H1 (cell line): ENCODE results near the gene TMEM164. TPM values are rescaled to one million over a fixed set of nuclear protein-coding genes. Genes with fewer than 3 reads are reported as not detected.

Experiments
- CTCF ChIA-PET: fragments of 300-600 bp; sonication (Branson Sonifier 250); formaldehyde crosslinking; loops from one replicate; lab custom pipeline; 2021; ENCODE audit not compliant: partially characterized antibody; lab: Charles Lee
- POLR2A ChIA-PET: fragments of 300-600 bp; sonication (Branson Sonifier 250); formaldehyde crosslinking; loops from one replicate; lab custom pipeline; 2021; ENCODE audit warnings: inconsistent platforms; ENCODE audit not compliant: partially characterized antibody; lab: Charles Lee
- DNase-seq, 2 experiments: peaks; one replicate each; pipeline versions ENCODE4 v3.0.0 to v3.0.0-alpha.2; 2010 to 2022; ENCODE audit warnings: low spot score in 2 of 2, low read depth in 1 of 2, mixed read lengths in 1 of 2
- FAIRE-seq: peaks from 2 replicates; lab custom pipeline; 2011; peaks lifted over from hg19 to GRCh38; lab: Jason Lieb, UNC
- H2AFZ ChIP-seq: 2 replicates; pipeline ENCODE4 v1.8.1; 2012; ENCODE audit warnings: low read length, inconsistent platforms
- H2AK5ac ChIP-seq: 2 replicates; pipeline ENCODE4 v1.6.1; 2013; ENCODE audit warnings: low read depth, low read length
- H2BK120ac ChIP-seq: replicated peaks from 2 replicates; pipeline ENCODE3; 2013; ENCODE audit warnings: low read depth, low read length, inconsistent platforms
- H2BK12ac ChIP-seq: 2 replicates; pipeline ENCODE4 v1.6.1; 2013; ENCODE audit warnings: low read depth, low read length
- H2BK15ac ChIP-seq: 2 replicates; pipeline ENCODE4 v1.6.1; 2013; ENCODE audit warnings: low read length
- H2BK20ac ChIP-seq: 2 replicates; pipeline ENCODE4 v1.6.1; 2013; ENCODE audit warnings: low read length
- H2BK5ac ChIP-seq: 2 replicates; pipeline ENCODE4 v1.6.1; 2013; ENCODE audit warnings: low read depth, low read length
- H3K14ac ChIP-seq: 2 replicates; pipeline ENCODE4 v1.6.1; 2013; ENCODE audit warnings: inconsistent platforms; ENCODE audit not compliant: insufficient read length
- H3K18ac ChIP-seq: 2 replicates; pipeline ENCODE4 v1.6.1; 2013; ENCODE audit warnings: low read length; ENCODE audit errors: extremely low read depth
- H3K23ac ChIP-seq: 2 replicates; pipeline ENCODE4 v1.6.1; 2013; ENCODE audit warnings: inconsistent platforms; ENCODE audit not compliant: insufficient read length
- H3K23me2 ChIP-seq: 2 replicates; pipeline ENCODE4 v1.6.1; 2013; ENCODE audit warnings: low read depth, low read length
- H3K27ac ChIP-seq: 2 replicates; pipeline ENCODE4 v1.6.1; 2011; ENCODE audit warnings: low read depth, low read length, inconsistent platforms
- H3K27me3 ChIP-seq, 4 experiments: replicated peaks in 1 of 4; 1 replicate in 1 of 4; 2 replicates in 3 of 4; pipeline versions ENCODE4 v1.6.1 to v1.8.1; 2011 to 2013; ENCODE audit warnings: low read length in 3 of 4, mild to moderate bottlenecking in 3 of 4, inconsistent platforms in 2 of 4, mixed read lengths in 2 of 4, moderate library complexity in 1 of 4; ENCODE audit not compliant: control insufficient read depth in 3 of 4, insufficient read depth in 3 of 4; ENCODE audit errors: extremely low read depth in 1 of 4
- H3K36me3 ChIP-seq, 4 experiments: 2 replicates each; pipeline versions ENCODE4 v1.6.1 to v1.8.1; 2011 to 2013; ENCODE audit warnings: mild to moderate bottlenecking in 4 of 4, low read length in 3 of 4, moderate library complexity in 2 of 4, control low read depth in 1 of 4, inconsistent platforms in 1 of 4; ENCODE audit not compliant: insufficient read depth in 4 of 4, control insufficient read depth in 2 of 4
- H3K4ac ChIP-seq: replicated peaks from 2 replicates; pipeline ENCODE3; 2013; ENCODE audit warnings: low read length, low read depth, mixed read lengths, inconsistent platforms; ENCODE audit not compliant: insufficient read length
- H3K4me1 ChIP-seq, 4 experiments: replicated peaks in 1 of 4; 1 replicate in 1 of 4; 2 replicates in 3 of 4; pipeline versions ENCODE4 v1.6.1 to v1.8.1; 2011 to 2013; ENCODE audit warnings: low read length in 3 of 4, inconsistent platforms in 2 of 4, mixed read lengths in 1 of 4; ENCODE audit not compliant: insufficient read depth in 4 of 4, control insufficient read depth in 3 of 4
- H3K4me2 ChIP-seq, 2 experiments: 2 replicates each; pipeline versions ENCODE4 v1.6.1 to v1.8.1; 2011 to 2013; ENCODE audit warnings: low read depth in 2 of 2, low read length in 2 of 2, control low read depth in 1 of 2, inconsistent platforms in 1 of 2, mild to moderate bottlenecking in 1 of 2; ENCODE audit not compliant: insufficient read depth in 1 of 2
- H3K4me3 ChIP-seq, 4 experiments: fragments of 200-600, 300-600 bp in 1 of 4; sonication (generic), shearing (Covaris generic), sonication (Bioruptor Twin) in 1 of 4; 2 replicates each; pipeline versions ENCODE4 v1.5.1 to v1.8.1; 2011 to 2016; ENCODE audit warnings: low read length in 4 of 4, low read depth in 3 of 4, control low read depth in 2 of 4, inconsistent platforms in 2 of 4, mild to moderate bottlenecking in 2 of 4, mixed read lengths in 1 of 4, moderate library complexity in 1 of 4; ENCODE audit not compliant: insufficient read depth in 2 of 4; ENCODE audit errors: extremely low read depth in 1 of 4
- H3K56ac ChIP-seq: replicated peaks from 2 replicates; pipeline ENCODE3; 2013; ENCODE audit warnings: low read depth, mild to moderate bottlenecking, mixed read lengths, low read length, inconsistent platforms; ENCODE audit not compliant: insufficient read length
- H3K79me1 ChIP-seq: 2 replicates; pipeline ENCODE4 v1.6.1; 2013; ENCODE audit warnings: low read depth, low read length, control low read depth
- H3K79me2 ChIP-seq, 2 experiments: 2 replicates each; pipeline versions ENCODE4 v1.6.1 to v1.8.1; 2012 to 2013; ENCODE audit warnings: low read length in 2 of 2, mild to moderate bottlenecking in 2 of 2, inconsistent platforms in 1 of 2; ENCODE audit not compliant: insufficient read depth in 2 of 2, control insufficient read depth in 1 of 2
- H3K9ac ChIP-seq, 4 experiments: replicated peaks in 1 of 4; 1 replicate in 1 of 4; 2 replicates in 3 of 4; pipeline versions ENCODE4 v1.6.1 to v1.8.1; 2011 to 2013; ENCODE audit warnings: low read depth in 3 of 4, low read length in 3 of 4, control low read depth in 2 of 4, mild to moderate bottlenecking in 2 of 4, moderate library complexity in 2 of 4, inconsistent platforms in 1 of 4; ENCODE audit errors: extremely low read depth in 1 of 4
- H3K9me3 ChIP-seq, 2 experiments: 2 replicates each; pipeline versions ENCODE4 v1.6.1 to v1.8.1; 2012 to 2013; ENCODE audit warnings: mild to moderate bottlenecking in 2 of 2, moderate library complexity in 2 of 2, control low read depth in 1 of 2, inconsistent platforms in 1 of 2, low read depth in 1 of 2, low read length in 1 of 2, mixed read lengths in 1 of 2; ENCODE audit not compliant: insufficient read depth in 2 of 2
- H4K20me1 ChIP-seq, 2 experiments: replicated peaks in 1 of 2; 2 replicates each; pipeline versions ENCODE3 to v1.8.1; 2011 to 2013; ENCODE audit warnings: inconsistent platforms in 2 of 2, low read length in 2 of 2, mild to moderate bottlenecking in 1 of 2; ENCODE audit not compliant: insufficient read depth in 2 of 2, control insufficient read depth in 1 of 2
- H4K5ac ChIP-seq: 2 replicates; pipeline ENCODE4 v1.6.1; 2013; ENCODE audit warnings: low read length, low read depth, mixed read lengths, inconsistent platforms; ENCODE audit not compliant: insufficient read length
- H4K8ac ChIP-seq: 2 replicates; pipeline ENCODE4 v1.8.0; 2013; ENCODE audit warnings: mild to moderate bottlenecking, moderate library complexity, low read length, inconsistent platforms; ENCODE audit not compliant: insufficient read depth; ENCODE audit errors: extremely low read depth
- H4K91ac ChIP-seq: replicated peaks from 2 replicates; pipeline ENCODE3; 2013; ENCODE audit warnings: low read length, mixed read lengths, inconsistent platforms; ENCODE audit not compliant: insufficient read length
- CEBPB ChIP-seq: IDR thresholded peaks from 2 replicates; pipeline ENCODE4 v1.6.1; 2012; ENCODE audit warnings: low read depth, low read length
- CREB1 ChIP-seq: IDR thresholded peaks from 2 replicates; pipeline ENCODE4 v1.6.1; 2012; ENCODE audit warnings: inconsistent platforms
- CTBP2 ChIP-seq: IDR thresholded peaks from 2 replicates; pipeline ENCODE4 v1.7.0; 2011; ENCODE audit warnings: borderline replicate concordance, mild to moderate bottlenecking, moderate library complexity, mixed read lengths, low read length; ENCODE audit not compliant: insufficient read depth, insufficient read length
- FOSL1 ChIP-seq: IDR thresholded peaks from 2 replicates; pipeline ENCODE4 v1.6.1; 2011; ENCODE audit warnings: mild to moderate bottlenecking, low read depth, low read length, moderate library complexity; ENCODE audit not compliant: insufficient read depth
- GTF2F1 ChIP-seq: IDR thresholded peaks from 2 replicates; pipeline ENCODE4 v1.6.1; 2012; ENCODE audit warnings: low read depth, low read length, improper control_type of control experiment, borderline replicate concordance
- HDAC6 ChIP-seq: IDR thresholded peaks from one replicate; pipeline ENCODE4 v1.7.1; 2012; ENCODE audit warnings: low read depth, mild to moderate bottlenecking, inconsistent platforms, low read length, moderate library complexity
- KDM4A ChIP-seq: IDR thresholded peaks from one replicate; pipeline ENCODE4 v1.7.1; 2012; ENCODE audit warnings: low read depth, mild to moderate bottlenecking, moderate library complexity, low read length, inconsistent platforms; ENCODE audit not compliant: severe bottlenecking
- KDM5A ChIP-seq: fragments of 200-600 bp; IDR thresholded peaks from 2 replicates; pipeline ENCODE4 v1.7.1; 2012; ENCODE audit warnings: mild to moderate bottlenecking, low read length, inconsistent platforms, mixed read lengths
- MAFK ChIP-seq: IDR thresholded peaks from 2 replicates; pipeline ENCODE4 v1.6.1; 2012; ENCODE audit warnings: low read depth, mild to moderate bottlenecking, improper control_type of control experiment, low read length
- PHF8 ChIP-seq: fragments of 200-600 bp; sonication (generic); conservative IDR thresholded peaks from 2 replicates; pipeline ENCODE4 v1.7.1; 2012; ENCODE audit warnings: low read depth, mild to moderate bottlenecking, inconsistent platforms, low read length, moderate library complexity
- POLR2AphosphoS5 ChIP-seq: IDR thresholded peaks from 2 replicates; pipeline ENCODE4 v1.6.1; 2011; ENCODE audit warnings: low read depth, low read length
- SIRT6 ChIP-seq: IDR thresholded peaks from one replicate; pipeline ENCODE4 v1.7.1; 2012; ENCODE audit warnings: low read length, inconsistent platforms
- TAF1 ChIP-seq: IDR thresholded peaks from 2 replicates; pipeline ENCODE4 v1.6.1; 2011; ENCODE audit warnings: mild to moderate bottlenecking, low read depth, low read length
- TEAD4 ChIP-seq: IDR thresholded peaks from 2 replicates; pipeline ENCODE4 v1.6.1; 2012; ENCODE audit warnings: low read depth, low read length, inconsistent platforms, mixed read lengths
- WGBS, 2 experiments: shearing (Covaris generic) in 1 of 2; methylation state at CpG; one replicate each; pipeline versions ENCODE4 v1.1.6 to v1.1.7; 2013 to 2015; ENCODE audit warnings: low lambda C conversion rate in 2 of 2, mixed read lengths in 2 of 2, inconsistent platforms in 1 of 2, low coverage in 1 of 2, missing lambda C conversion rate in 1 of 2; ENCODE audit not compliant: insufficient replicate concordance in 2 of 2, insufficient coverage in 1 of 2, insufficient read length in 1 of 2; ENCODE audit errors: extremely low coverage in 1 of 2, missing lambda C conversion rate in 1 of 2; 5-methylcytosine and 5-hydroxymethylcytosine counted together
- polyA plus RNA-seq, 7 experiments: library from polyadenylated mRNA; depleted of rRNA in 3 of 7; stranded (reverse) in 5 of 7; unstranded in 2 of 7; fragments of >200 nt in 5 of 7; fragments of 200-250 nt in 2 of 7; gene quantifications; 1 replicate in 5 of 7; 2 replicates in 1 of 7; 4 replicates in 1 of 7; pipeline versions ENCODE4 v1.2.1 to v1.2.3, GENCODE V29; 2011 to 2013; ENCODE audit warnings: missing spikeins in 2 of 7, mixed read lengths in 2 of 7
- total RNA-seq: library from RNA; stranded (reverse); fragmentation: NEBNext Ultra II Directional; extraction: Animal tissue kit (Norgen Biotek cat#: 25700); gene quantifications from 2 replicates; pipeline ENCODE4 v1.2.1, GENCODE V29; 2021
- TF ChIP-seq, protein P1 (sequence below): IDR thresholded peaks from 2 replicates; pipeline ENCODE4 v1.6.1; 2011; ENCODE audit warnings: low read depth, mild to moderate bottlenecking, low read length; ENCODE audit not compliant: insufficient read depth

The TMEM164 gene
- total and polyA plus RNA-seq, 2 of the 8 experiments (the other 6 are each of a cell fraction or from before 2014, with no cell fraction given), result 7.3 to 14.8 TPM

DNA sequence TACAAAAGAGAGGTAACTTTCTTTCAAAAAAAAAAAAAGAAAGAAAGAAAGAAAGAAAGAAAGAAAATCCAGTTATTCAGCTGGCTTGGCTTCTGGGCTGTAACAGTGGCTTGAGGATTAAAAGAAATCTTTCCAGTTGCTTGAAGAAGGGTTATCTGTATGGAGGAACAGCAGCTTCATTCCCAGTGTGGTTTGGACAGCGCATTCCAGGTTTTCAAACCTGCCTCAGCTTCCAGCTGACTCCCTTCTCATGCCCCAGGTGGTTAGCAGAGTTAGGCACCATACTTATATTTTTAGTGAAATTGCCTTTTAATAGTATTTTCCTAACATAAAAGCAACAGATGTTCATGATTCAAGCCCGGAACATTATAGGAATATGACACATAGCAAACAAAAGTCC, 48.6 kb downstream of the TMEM164 start:
- no peak overlapping the region for H4K8ac ChIP-seq
- FAIRE-seq, result no peak
- TF ChIP-seq CTBP2 (no peak), TEAD4 (no peak), KDM4A (no peak), FOSL1 (no peak), TAF1 (no peak), GTF2F1 (no peak), CREB1 (no peak), PHF8 (no peak), HDAC6 (no peak), POLR2AphosphoS5 (no peak), CEBPB (no peak), MAFK (no peak), SIRT6 (no peak), KDM5A (no peak)
- TF ChIP-seq, protein P1, sequence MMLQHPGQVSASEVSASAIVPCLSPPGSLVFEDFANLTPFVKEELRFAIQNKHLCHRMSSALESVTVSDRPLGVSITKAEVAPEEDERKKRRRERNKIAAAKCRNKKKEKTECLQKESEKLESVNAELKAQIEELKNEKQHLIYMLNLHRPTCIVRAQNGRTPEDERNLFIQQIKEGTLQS, result no peak

More for the DNA sequence above, 48.6 kb downstream of the TMEM164 start:
- Histone ChIP-seq H3K4ac (no peak overlapping the region), H3K4me3 (no peak overlapping the region), H3K4me1 (peaks cover 0 to 12% (median 2%) of the 10 kb centered on the region in 4 experiments; a peak in 3 of 7 replicates), H2AK5ac (no peak overlapping the region), H3K9ac (no peak overlapping the region), H2AFZ (no peak overlapping the region), H3K14ac (no peak overlapping the region), H4K5ac (no peak overlapping the region), H3K23ac (no peak overlapping the region), H2BK120ac (no peak overlapping the region), H3K9me3 (no peaks in the 10 kb centered on the region), H4K91ac (no peak overlapping the region), H3K23me2 (no peaks in the 10 kb centered on the region), H2BK12ac (no peak overlapping the region), H3K27ac (no peak overlapping the region), H2BK20ac (no peak overlapping the region), H2BK15ac (no peak overlapping the region), H3K79me2 (no peaks in the 10 kb centered on the region), H2BK5ac (no peak overlapping the region), H3K56ac (no peak overlapping the region), H3K27me3 (no peaks in the 10 kb centered on the region), H3K4me2 (no peak overlapping the region), H4K20me1 (no peaks in the 10 kb centered on the region), H3K36me3 (no peaks in the 10 kb centered on the region), H3K79me1 (no peaks in the 10 kb centered on the region), H3K18ac (no peak overlapping the region)
- ChIA-PET POLR2A (no interaction called here), CTCF (no interaction called here)
- DNase-seq, result no peak
- WGBS, 2 experiments, result 91% methylated on average over 2 of the region's 2 CpGs; no CpG with 5 or more reads in 1 of the 2 experiments
